ENCODE results near the gene LRATD1. TPM values are rescaled to one million over a fixed set of nuclear protein-coding genes. Genes with fewer than 3 reads are reported as not detected.

Gene LRATD1
- total and polyA plus RNA-seq, 3 donors from 2014 or later: 39.4 to 133 (median 94.5) TPM

GRCh38 chr2:14641116-14641515 lies 8.6 kb downstream of the LRATD1 start:
- no peaks in the 10 kb centered on the region for H3K36me3 ChIP-seq (ENCODE audit: low read depth, missing control alignments)
- H3K27me3 ChIP-seq: no peaks in the 10 kb centered on the region
- no peak overlapping the region for H3K27ac ChIP-seq
- 90 to 97% methylated on average over 4 of the region's 4 CpGs for WGBS, 2 donors
- no peak overlapping the region for H3K4me3 ChIP-seq
- no peak for DNase-seq
- intact Hi-C loops (cut with DNase I; ENCODE audit: low total_unique reads): no loop called here
- no peaks in the 10 kb centered on the region for H3K4me1 ChIP-seq
- no peak for TF ChIP-seq CTCF (IDR thresholded peaks at IDR 0.05)
- H3K9me3 ChIP-seq: no peaks in the 10 kb centered on the region

DNA sequence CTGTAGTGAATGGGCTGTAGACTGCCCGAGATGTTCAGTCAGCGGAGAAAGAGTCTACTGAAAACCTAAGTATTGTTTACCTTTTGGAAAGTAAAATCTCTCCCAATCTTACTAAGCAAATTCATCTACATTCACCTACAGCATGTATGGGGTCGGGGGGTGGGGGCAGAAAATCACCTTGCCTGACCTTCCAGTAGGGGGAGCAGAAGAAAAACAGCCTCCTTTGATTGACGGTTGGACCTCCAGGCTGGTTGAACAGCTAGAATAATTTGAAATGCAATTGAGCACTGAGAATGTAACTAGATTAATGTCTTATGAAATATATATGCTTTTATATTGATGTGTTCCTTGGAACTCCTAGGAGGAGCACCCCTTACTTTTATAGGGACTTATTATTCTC lies 10.0 kb downstream of the LRATD1 start:
- intact Hi-C loops (cut with DNase I; ENCODE audit: low total_unique reads): no loop called here

GRCh38 chr2:14647714-14648113 lies 15.2 kb downstream of the LRATD1 start:
- WGBS, 2 donors: 42 to 53% methylated on average over 2 of the region's 2 CpGs
- H3K4me1 ChIP-seq: no peaks in the 10 kb centered on the region
- no peaks in the 10 kb centered on the region for H3K27me3 ChIP-seq
- TF ChIP-seq CTCF (IDR thresholded peaks at IDR 0.05) (no peak), POLR2A (IDR thresholded peaks at IDR 0.05) (no peak)
- intact Hi-C loops (cut with DNase I; ENCODE audit: low total_unique reads): no loop called here
- no peak overlapping the region for H3K4me3 ChIP-seq
- H3K36me3 ChIP-seq (ENCODE audit: low read depth, missing control alignments): no peaks in the 10 kb centered on the region
- H3K27ac ChIP-seq: no peak overlapping the region
- H3K9me3 ChIP-seq: no peaks in the 10 kb centered on the region
- no peak for DNase-seq

More for the DNA sequence above, 10.0 kb downstream of the LRATD1 start:
- no peak overlapping the region for H3K4me3 ChIP-seq
- H3K4me1 ChIP-seq: no peaks in the 10 kb centered on the region
- no peak for DNase-seq
- H3K27me3 ChIP-seq: no peaks in the 10 kb centered on the region
- TF ChIP-seq CTCF (IDR thresholded peaks at IDR 0.05): no peak
- TF ChIP-seq POLR2A (IDR thresholded peaks at IDR 0.05): no peak
- H3K9me3 ChIP-seq: no peaks in the 10 kb centered on the region
- no peak overlapping the region for H3K27ac ChIP-seq
- 88 to 90% methylated on average over 4 of the region's 4 CpGs for WGBS, 2 donors
- H3K36me3 ChIP-seq (ENCODE audit: low read depth, missing control alignments): no peaks in the 10 kb centered on the region

DNA sequence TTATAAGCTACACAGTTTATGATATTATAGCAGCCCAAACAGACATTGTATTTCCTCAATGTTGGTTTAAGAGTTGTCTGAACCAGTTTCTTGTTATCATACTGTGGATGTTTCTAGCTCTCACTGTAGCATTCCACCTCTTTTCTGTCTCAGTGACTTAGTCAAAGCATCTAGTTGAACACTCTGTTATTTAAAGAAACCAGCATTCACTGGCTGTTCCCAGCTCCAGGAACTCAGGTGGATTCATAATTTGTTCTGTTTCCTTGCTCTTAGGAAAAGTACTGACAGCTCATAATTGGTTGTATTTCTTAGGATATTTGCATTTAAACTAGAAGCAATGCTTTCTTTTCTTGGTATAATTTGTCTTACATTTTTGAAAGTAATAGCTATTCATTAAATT lies 17.5 kb downstream of the LRATD1 start:
- H3K36me3 ChIP-seq (ENCODE audit: low read depth, missing control alignments): no peaks in the 10 kb centered on the region
- no peak overlapping the region for H3K27ac ChIP-seq
- H3K4me3 ChIP-seq: no peak overlapping the region
- TF ChIP-seq POLR2A (IDR thresholded peaks at IDR 0.05) (no peak), CTCF (IDR thresholded peaks at IDR 0.05) (no peak)
- H3K4me1 ChIP-seq: no peaks in the 10 kb centered on the region
- intact Hi-C loops (cut with DNase I; ENCODE audit: low total_unique reads): no loop called here
- no peaks in the 10 kb centered on the region for H3K27me3 ChIP-seq
- H3K9me3 ChIP-seq: no peaks in the 10 kb centered on the region
- no peak for DNase-seq

GRCh38 chr2:14654835-14655282 lies 22.3 kb downstream of the LRATD1 start:
- TF ChIP-seq POLR2A (IDR thresholded peaks at IDR 0.05): no peak
- TF ChIP-seq CTCF (IDR thresholded peaks at IDR 0.05): no peak
- no peak for DNase-seq
- intact Hi-C loops (cut with DNase I; ENCODE audit: low total_unique reads): no loop called here
- Histone ChIP-seq H3K27me3 (no peaks in the 10 kb centered on the region), H3K27ac (no peak overlapping the region), H3K4me1 (no peaks in the 10 kb centered on the region), H3K4me3 (no peak overlapping the region), H3K9me3 (no peaks in the 10 kb centered on the region), H3K36me3 (ENCODE audit: low read depth, missing control alignments) (no peaks in the 10 kb centered on the region)
- 78 to 79% methylated on average over 4 of the region's 4 CpGs for WGBS, 2 donors
